Mesendoderm (in vitro differentiated cells): ENCODE measurements around the gene PLA2G4A.

ENCODE experiments used
- DNase-seq: peaks from one replicate; pipeline ENCODE4 v3.0.0; 2013
- H2AK5ac ChIP-seq: 2 replicates; pipeline ENCODE4 v1.6.1; 2013; ENCODE audit warnings: low read length, inconsistent platforms
- H2BK120ac ChIP-seq: 2 replicates; pipeline ENCODE4 v1.6.1; 2013; ENCODE audit warnings: low read depth, mild to moderate bottlenecking, low read length, moderate library complexity, mixed read lengths
- H2BK15ac ChIP-seq: replicated peaks from 2 replicates; pipeline ENCODE4 v1.6.1; 2013; ENCODE audit warnings: low read depth, mild to moderate bottlenecking, moderate library complexity
- H2BK5ac ChIP-seq: 2 replicates; pipeline ENCODE4 v1.6.1; 2013; ENCODE audit warnings: low read length, inconsistent platforms
- H3K18ac ChIP-seq: 2 replicates; pipeline ENCODE4 v1.6.1; 2013; ENCODE audit warnings: mild to moderate bottlenecking, low read length, mixed read lengths
- H3K23ac ChIP-seq: one replicate; pipeline ENCODE4 v1.6.1; 2013; ENCODE audit warnings: low read length
- H3K27ac ChIP-seq: 2 replicates; pipeline ENCODE4 v1.5.1; 2013; ENCODE audit warnings: low read depth, mild to moderate bottlenecking, inconsistent platforms, low read length, moderate library complexity
- H3K27me3 ChIP-seq: 2 replicates; pipeline ENCODE4 v1.6.1; 2013; ENCODE audit warnings: low read length, control low read depth, mild to moderate bottlenecking, inconsistent platforms; ENCODE audit not compliant: insufficient read depth, poor library complexity
- H3K36me3 ChIP-seq: 2 replicates; pipeline ENCODE4 v1.6.1; 2013; ENCODE audit warnings: low read length, inconsistent platforms; ENCODE audit not compliant: control insufficient read depth, insufficient read depth
- H3K4ac ChIP-seq: one replicate; pipeline ENCODE4 v1.6.1; 2013; ENCODE audit warnings: low read depth, mild to moderate bottlenecking, low read length, moderate library complexity
- H3K4me1 ChIP-seq: 2 replicates; pipeline ENCODE4 v1.6.1; 2013; ENCODE audit warnings: low read depth, low read length, inconsistent platforms; ENCODE audit not compliant: control insufficient read depth
- H3K4me2 ChIP-seq: 2 replicates; pipeline ENCODE4 v1.6.1; 2013; ENCODE audit warnings: low read length
- H3K4me3 ChIP-seq: 2 replicates; pipeline ENCODE4 v1.5.1; 2013; ENCODE audit warnings: mild to moderate bottlenecking, low read length
- H3K56ac ChIP-seq: one replicate; pipeline ENCODE4 v1.6.1; 2013; ENCODE audit warnings: low read length
- H3K79me1 ChIP-seq: 2 replicates; pipeline ENCODE4 v1.6.1; 2013; ENCODE audit warnings: low read length, inconsistent platforms
- H3K79me2 ChIP-seq: 2 replicates; pipeline ENCODE4 v1.6.1; 2013; ENCODE audit warnings: mild to moderate bottlenecking, low read length; ENCODE audit not compliant: control insufficient read depth, insufficient read depth
- H3K9ac ChIP-seq: 2 replicates; pipeline ENCODE4 v1.6.1; 2013; ENCODE audit warnings: low read length, inconsistent platforms
- H4K5ac ChIP-seq: one replicate; pipeline ENCODE4 v1.6.1; 2013; ENCODE audit warnings: low read length
- H4K8ac ChIP-seq: one replicate; pipeline ENCODE4 v1.6.1; 2013; ENCODE audit warnings: low read depth, mild to moderate bottlenecking, control low read depth, low read length, moderate library complexity
- WGBS: extraction: QIAGEN DNeasy Blood & Tissue Kit; methylation state at CpG from one replicate; pipeline ENCODE4 v1.1.7; 2013; ENCODE audit warnings: low lambda C conversion rate, missing lambda C conversion rate; ENCODE audit not compliant: insufficient coverage; ENCODE audit errors: extremely low coverage; 5-methylcytosine and 5-hydroxymethylcytosine counted together

PLA2G4A gene

DNA sequence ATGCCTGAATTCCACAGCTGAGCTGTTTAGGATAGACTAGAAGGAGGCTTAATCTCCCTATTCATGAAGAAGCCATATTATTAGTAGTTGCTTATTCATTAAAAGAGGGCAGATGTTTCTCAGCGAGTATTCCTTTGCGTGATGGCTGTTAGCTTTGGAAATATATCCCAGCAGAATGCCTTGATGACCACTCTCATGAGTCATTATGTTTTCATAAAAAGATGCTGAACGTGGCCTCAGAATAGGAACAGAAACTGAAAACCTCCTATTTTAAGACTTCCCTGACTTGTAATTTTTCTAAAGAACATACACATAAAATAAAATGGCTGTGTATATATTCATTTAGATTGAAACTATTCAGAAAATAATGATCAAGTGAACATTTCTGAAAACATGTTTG is 9.6 kb upstream of the PLA2G4A start:
- Histone ChIP-seq H3K79me2 (no peaks in the 10 kb centered on the region), H3K9ac (no peak overlapping the region), H2BK120ac (no peak overlapping the region), H3K27ac (no peak overlapping the region), H4K5ac (no peak overlapping the region), H3K4ac (no peak overlapping the region), H2BK15ac (no peak overlapping the region), H3K18ac (no peak overlapping the region), H2BK5ac (no peak overlapping the region), H3K4me3 (no peak overlapping the region), H4K8ac (no peak overlapping the region), H3K79me1 (no peaks in the 10 kb centered on the region), H3K36me3 (no peaks in the 10 kb centered on the region), H3K23ac (no peak overlapping the region), H3K27me3 (no peaks in the 10 kb centered on the region), H3K4me2 (no peak overlapping the region), H3K4me1 (no peaks in the 10 kb centered on the region), H3K56ac (no peak overlapping the region), H2AK5ac (no peak overlapping the region)
- no CpG with 5 or more reads among the region's 3 CpGs for WGBS
- DNase-seq: no peak

GRCh38 chr1:186819563-186819962 is 9.2 kb upstream of the PLA2G4A start:
- no CpG with 5 or more reads among the region's 2 CpGs for whole genome bisulfite sequencing
- no peak overlapping the region for H3K4ac ChIP-seq
- H3K36me3 ChIP-seq: no peaks in the 10 kb centered on the region
- H3K4me1 ChIP-seq: no peaks in the 10 kb centered on the region
- H3K4me3 ChIP-seq: no peak overlapping the region
- H4K5ac ChIP-seq: no peak overlapping the region
- no peak overlapping the region for H3K4me2 ChIP-seq
- no peak overlapping the region for H3K23ac ChIP-seq
- no peak overlapping the region for H3K9ac ChIP-seq
- H3K56ac ChIP-seq: no peak overlapping the region
- no peaks in the 10 kb centered on the region for H3K79me2 ChIP-seq
- no peak for DNase-seq
- no peak overlapping the region for H2BK15ac ChIP-seq
- H3K27me3 ChIP-seq: no peaks in the 10 kb centered on the region
- no peak overlapping the region for H4K8ac ChIP-seq
- H2AK5ac ChIP-seq: no peak overlapping the region
- H3K79me1 ChIP-seq: no peaks in the 10 kb centered on the region
- no peak overlapping the region for H3K18ac ChIP-seq
- H3K27ac ChIP-seq: no peak overlapping the region
- no peak overlapping the region for H2BK5ac ChIP-seq
- H2BK120ac ChIP-seq: no peak overlapping the region

DNA sequence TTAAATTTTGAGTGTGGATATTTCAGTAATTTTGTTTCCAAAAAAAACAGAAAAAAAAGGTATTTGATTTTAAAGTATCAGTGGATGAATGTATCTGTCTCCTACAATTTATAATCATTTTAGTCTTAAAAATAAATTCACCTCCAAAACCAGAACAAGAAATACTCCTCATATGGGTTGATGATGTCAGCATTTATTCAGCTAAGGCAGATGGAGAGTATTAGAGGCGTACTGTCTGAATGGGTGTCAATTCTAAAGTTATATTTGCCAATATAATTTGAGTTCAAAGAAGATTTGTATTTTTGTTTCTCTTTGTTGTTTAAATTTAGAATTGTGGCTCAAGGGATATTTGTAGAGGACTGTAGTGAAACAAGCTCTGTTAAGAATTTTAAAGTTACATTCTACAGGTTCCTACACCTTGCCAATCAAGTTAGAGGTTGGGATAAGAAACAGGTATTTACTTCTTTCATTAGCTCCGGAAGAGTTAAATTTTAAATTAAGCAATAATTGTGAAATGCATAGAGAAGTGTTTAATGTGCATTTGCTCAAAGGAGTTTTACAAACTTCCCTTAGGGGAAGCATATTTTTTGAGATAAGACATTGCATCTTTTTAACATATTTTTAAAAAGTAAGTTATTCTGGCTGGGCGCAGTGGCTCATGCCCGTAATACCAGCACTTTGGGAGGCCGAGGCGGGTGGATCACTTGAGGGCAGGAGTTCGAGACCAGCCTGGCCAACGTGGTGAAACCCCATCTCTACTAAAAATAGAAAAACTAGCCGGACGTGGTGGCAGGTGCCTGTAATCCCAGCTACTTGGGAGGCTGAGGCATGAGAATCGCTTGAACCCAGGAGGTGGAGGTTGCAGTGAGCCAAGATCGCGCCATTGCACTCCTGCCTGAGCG is 1.2 kb downstream of the PLA2G4A start:
- Histone ChIP-seq H3K79me1 (no peaks in the 10 kb centered on the region), H2BK5ac (no peak overlapping the region), H3K27me3 (no peaks in the 10 kb centered on the region), H3K4me1 (no peaks in the 10 kb centered on the region), H3K18ac (no peak overlapping the region), H2AK5ac (no peak overlapping the region), H3K36me3 (no peaks in the 10 kb centered on the region), H3K56ac (no peak overlapping the region), H2BK15ac (no peak overlapping the region), H3K9ac (no peak overlapping the region), H3K4ac (no peak overlapping the region), H3K23ac (no peak overlapping the region), H4K5ac (no peak overlapping the region), H4K8ac (no peak overlapping the region), H3K79me2 (no peaks in the 10 kb centered on the region), H3K4me2 (no peak overlapping the region), H2BK120ac (no peak overlapping the region), H3K27ac (no peak overlapping the region), H3K4me3 (no peak overlapping the region)
- no CpG with 5 or more reads among the region's 14 CpGs for WGBS
- no peak for DNase-seq

DNA sequence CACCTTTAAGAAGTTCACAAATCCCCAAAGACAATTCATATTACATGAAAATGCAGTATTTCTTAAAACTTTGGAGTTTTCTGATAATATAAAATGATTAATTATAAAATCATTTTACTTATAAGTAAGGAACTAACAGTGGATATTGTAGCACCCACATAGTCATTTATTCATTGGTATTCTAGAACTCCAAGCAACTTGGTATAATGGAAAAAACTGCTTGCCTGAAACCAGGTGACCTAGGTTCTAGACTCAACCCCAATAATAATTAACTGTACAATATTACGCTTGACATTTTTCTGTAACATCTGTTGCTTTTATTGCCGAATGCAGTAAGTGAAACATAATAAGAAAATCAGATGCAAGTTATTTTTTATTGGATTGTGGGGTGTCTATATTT is 2.4 kb downstream of the PLA2G4A start:
- H3K36me3 ChIP-seq: no peaks in the 10 kb centered on the region
- H3K79me2 ChIP-seq: no peaks in the 10 kb centered on the region
- no peak overlapping the region for H2BK5ac ChIP-seq
- no peak overlapping the region for H3K4me2 ChIP-seq
- DNase-seq: no peak
- H3K56ac ChIP-seq: no peak overlapping the region
- no peaks in the 10 kb centered on the region for H3K27me3 ChIP-seq
- no peak overlapping the region for H3K27ac ChIP-seq
- H4K8ac ChIP-seq: no peak overlapping the region
- no peak overlapping the region for H3K18ac ChIP-seq
- H3K9ac ChIP-seq: no peak overlapping the region
- no peak overlapping the region for H2BK120ac ChIP-seq
- no CpG with 5 or more reads among the region's 2 CpGs for WGBS
- no peak overlapping the region for H2AK5ac ChIP-seq
- no peak overlapping the region for H3K4ac ChIP-seq
- H3K4me1 ChIP-seq: no peaks in the 10 kb centered on the region
- no peak overlapping the region for H3K23ac ChIP-seq
- no peak overlapping the region for H3K4me3 ChIP-seq
- H2BK15ac ChIP-seq: no peak overlapping the region
- H3K79me1 ChIP-seq: no peaks in the 10 kb centered on the region
- no peak overlapping the region for H4K5ac ChIP-seq

DNA sequence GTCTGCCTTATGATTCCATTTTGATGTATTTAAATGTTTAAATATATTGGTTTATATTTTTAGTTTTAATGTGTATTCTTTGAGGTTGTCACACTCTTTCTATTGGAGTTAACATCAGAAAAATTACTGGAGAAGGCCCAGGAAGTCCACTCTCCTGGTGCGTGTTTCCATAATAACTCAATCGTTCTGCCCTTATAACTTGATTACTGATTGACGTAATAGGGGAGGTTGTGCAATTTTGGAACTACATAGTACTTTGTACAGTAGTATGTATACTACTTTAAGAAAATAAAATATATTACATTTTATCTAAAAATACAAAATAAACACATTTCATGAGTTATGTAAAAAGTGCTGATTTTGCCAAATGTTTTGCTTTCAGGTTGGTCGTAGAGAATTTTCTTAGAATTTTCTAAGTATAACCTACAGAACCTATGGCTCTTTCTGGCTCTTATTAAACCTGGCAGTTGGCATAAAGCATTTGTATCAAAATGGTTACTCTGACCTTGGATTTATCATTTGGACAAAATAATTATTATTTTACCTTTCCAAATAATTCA is 5.7 kb downstream of the PLA2G4A start:
- no peaks in the 10 kb centered on the region for H3K36me3 ChIP-seq
- H2BK5ac ChIP-seq: no peak overlapping the region
- H2BK15ac ChIP-seq: no peak overlapping the region
- no peak overlapping the region for H2AK5ac ChIP-seq
- no peaks in the 10 kb centered on the region for H3K79me2 ChIP-seq
- H3K4me1 ChIP-seq: no peaks in the 10 kb centered on the region
- no peak overlapping the region for H3K27ac ChIP-seq
- no peak overlapping the region for H3K4me3 ChIP-seq
- H3K4me2 ChIP-seq: no peak overlapping the region
- no peak overlapping the region for H3K18ac ChIP-seq
- no peaks in the 10 kb centered on the region for H3K79me1 ChIP-seq
- no peak overlapping the region for H4K8ac ChIP-seq
- no peak overlapping the region for H4K5ac ChIP-seq
- DNase-seq: no peak
- H3K27me3 ChIP-seq: no peaks in the 10 kb centered on the region
- H3K56ac ChIP-seq: no peak overlapping the region
- no peak overlapping the region for H3K23ac ChIP-seq
- no peak overlapping the region for H3K4ac ChIP-seq
- no peak overlapping the region for H3K9ac ChIP-seq
- no CpG with 5 or more reads among the region's 4 CpGs for WGBS
- H2BK120ac ChIP-seq: no peak overlapping the region
